Measurements from ENCODE around the gene ZNF502. TPM values are rescaled to one million over a fixed set of nuclear protein-coding genes. Genes with fewer than 3 reads are reported as not detected.

The ZNF502 gene
- total and polyA plus RNA-seq, 2 donors (not counting 1 experiment from before 2014, with no cell fraction given) = 1.4 to 5.5 TPM

- no peak overlapping the region for H3K9ac ChIP-seq (ENCODE audit: low read length)
- H3K4me2 ChIP-seq (replicated peaks; ENCODE audit: low read depth, low read length, poor library complexity, severe bottlenecking) = no peak overlapping the region
- ChIA-PET CTCF (no interaction called here), POLR2A (no interaction called here)
- peaks cover 33% of the 10 kb centered on the region for H3K9me3 Mint-ChIP-seq (ENCODE audit: insufficient read depth)
- H3K36me3 ChIP-seq (replicated peaks in 1 of 2; ENCODE audit: control extremely low read depth in 1 of 2, control insufficient read depth in 1 of 2, extremely low read depth in 1 of 2, insufficient read depth in 2 of 2, low read length in 1 of 2) = peaks cover 8 to 32% of the 10 kb centered on the region in 2 experiments
- H3K27ac ChIP-seq (ENCODE audit: low read length in 2 of 2) = no peak overlapping the region
- H3K9me3 ChIP-seq (ENCODE audit: control extremely low read depth in 1 of 3, control insufficient read depth in 2 of 3, insufficient read depth in 1 of 3, low read length in 2 of 3) = peaks cover 15 to 57% (median 31%) of the 10 kb centered on the region in 3 donors
- H3K4me1 Mint-ChIP-seq = peaks cover 6% of the 10 kb centered on the region
- H3K4me3 ChIP-seq (ENCODE audit: control extremely low read depth in 1 of 5, extremely low read depth in 1 of 5, insufficient read depth in 1 of 5, low read depth in 2 of 5, low read length in 4 of 5) = no peak overlapping the region
- H3K4me3 Mint-ChIP-seq = no peak overlapping the region
- no peak for ATAC-seq (ENCODE audit: low read depth)
- no peaks in the 10 kb centered on the region for H3K27me3 Mint-ChIP-seq
- no peaks in the 10 kb centered on the region for H3K27me3 ChIP-seq (replicated peaks in 1 of 4; ENCODE audit: control extremely low read depth in 1 of 4, control insufficient read depth in 3 of 4, insufficient read depth in 4 of 4, low read length in 3 of 4)
- H3K4me1 ChIP-seq (ENCODE audit: control insufficient read depth in 2 of 2, insufficient read depth in 2 of 2, low read length in 2 of 2) = peaks cover 6% of the 10 kb centered on the region in 2 donors
- no peaks in the 10 kb centered on the region for H4K20me1 ChIP-seq (ENCODE audit: control insufficient read depth, insufficient read depth, low read length, poor library complexity, severe bottlenecking)
- no peak overlapping the region for H3K27ac Mint-ChIP-seq
- no peak for DNase-seq
- intact Hi-C loops (cut with micrococcal nuclease) = no loop called here
- no peak for TF ChIP-seq CTCF (IDR thresholded peaks at IDR 0.05)
- no peak for TF ChIP-seq EZH2 (IDR thresholded peaks at IDR 0.05; ENCODE audit: borderline replicate concordance, insufficient read depth, low read depth, low read length, poor library complexity, severe bottlenecking)
- H2AFZ ChIP-seq (ENCODE audit: insufficient read depth, low read depth, low read length, poor library complexity, severe bottlenecking) = no peak overlapping the region
- no CpG with 5 or more reads among the region's 3 CpGs for WGBS (ENCODE audit: insufficient coverage)
- no peaks in the 10 kb centered on the region for H3K79me2 ChIP-seq (ENCODE audit: control insufficient read depth, insufficient read depth, low read length)
Observed at GRCh38 chr3:44734646-44735168, 22.2 kb downstream of the ZNF502 start.

GRCh38 chr3:44761101-44761423 lies 48.6 kb downstream of the ZNF502 start:
- no peaks in the 10 kb centered on the region for H4K20me1 ChIP-seq (ENCODE audit: control insufficient read depth, insufficient read depth, low read length, poor library complexity, severe bottlenecking)
- H3K27me3 Mint-ChIP-seq = no peaks in the 10 kb centered on the region
- H3K4me2 ChIP-seq (replicated peaks; ENCODE audit: low read depth, low read length, poor library complexity, severe bottlenecking) = peak overlapping the region; percentile 98
- peaks cover 6 to 15% of the 10 kb centered on the region in 2 donors for H3K4me1 ChIP-seq (ENCODE audit: control insufficient read depth in 2 of 2, insufficient read depth in 2 of 2, low read length in 2 of 2)
- no peak for TF ChIP-seq EZH2 (IDR thresholded peaks at IDR 0.05; ENCODE audit: borderline replicate concordance, insufficient read depth, low read depth, low read length, poor library complexity, severe bottlenecking)
- TF ChIP-seq CTCF (IDR thresholded peaks at IDR 0.05) = no peak
- intact Hi-C loops (cut with micrococcal nuclease) = loop anchor here (1.0 to 5.0 kb wide), 9 partner anchors 32 to 1989 kb away; partner anchors contain the start of genes ANO10, CCDC13, EXOSC7 and TCAIM
- H3K79me2 ChIP-seq (ENCODE audit: control insufficient read depth, insufficient read depth, low read length) = peaks cover 52% of the 10 kb centered on the region
- H3K4me3 Mint-ChIP-seq = peak overlapping the region; percentile 93
- H3K9me3 ChIP-seq (ENCODE audit: control extremely low read depth in 1 of 3, control insufficient read depth in 2 of 3, insufficient read depth in 1 of 3, low read length in 2 of 3) = peaks cover 0 to 15% (median 6%) of the 10 kb centered on the region in 3 donors
- H3K36me3 ChIP-seq (replicated peaks in 1 of 2; ENCODE audit: control extremely low read depth in 1 of 2, control insufficient read depth in 1 of 2, extremely low read depth in 1 of 2, insufficient read depth in 2 of 2, low read length in 1 of 2) = peaks cover 2 to 4% of the 10 kb centered on the region in 2 experiments
- ATAC-seq (ENCODE audit: low read depth) (peak; percentile 3), DNase-seq (no peak)
- WGBS (ENCODE audit: insufficient coverage) = 0% methylated on average over 10 of the region's 15 CpGs
- peak overlapping the region; percentile 65 to 91 for H3K27ac ChIP-seq (ENCODE audit: low read length in 2 of 2)
- peak overlapping the region; percentile 96 for H3K9ac ChIP-seq (ENCODE audit: low read length)
- H3K9me3 Mint-ChIP-seq (ENCODE audit: insufficient read depth) = peaks cover 2% of the 10 kb centered on the region
- ChIA-PET CTCF (interaction anchor here (0.9 to 1.3 kb wide), 3 partner anchors 32 to 215 kb away, joined by 3 to 4 read pairs (median 4); partner anchors contain the start of genes EXOSC7, ZDHHC3 and ZNF501), POLR2A (interaction anchor here (0.7 to 1.3 kb wide), 6 partner anchors 30 to 215 kb away, joined by 3 to 6 read pairs (median 4); partner anchors contain the start of genes EXOSC7, ZDHHC3, ZKSCAN7 and ZNF197)
- peak overlapping the region; percentile 96 for H3K27ac Mint-ChIP-seq
- H3K27me3 ChIP-seq (replicated peaks in 1 of 4; ENCODE audit: control extremely low read depth in 1 of 4, control insufficient read depth in 3 of 4, insufficient read depth in 4 of 4, low read length in 3 of 4) = no peaks in the 10 kb centered on the region
- H3K4me1 Mint-ChIP-seq = peaks cover 24% of the 10 kb centered on the region
- peak overlapping the region; percentile 95 for H2AFZ ChIP-seq (ENCODE audit: insufficient read depth, low read depth, low read length, poor library complexity, severe bottlenecking)
- peak overlapping the region; percentile 70 to 90 (median 88) for H3K4me3 ChIP-seq (ENCODE audit: control extremely low read depth in 1 of 5, extremely low read depth in 1 of 5, insufficient read depth in 1 of 5, low read depth in 2 of 5, low read length in 4 of 5)

All from B cell (primary cell).